Effector CD4-positive, alpha-beta T cell (primary cell): Measurements from ENCODE around the gene D2HGDH.
"Not testable (repeated sequence)": the region's sequence is repeated elsewhere in the genome, so short reads cannot be mapped to it uniquely, and the experiment has no call there.

Source experiments
- DNase-seq: peaks from one replicate; pipeline ENCODE4 v3.0.0-alpha.2; 2020

D2HGDH gene

DNA sequence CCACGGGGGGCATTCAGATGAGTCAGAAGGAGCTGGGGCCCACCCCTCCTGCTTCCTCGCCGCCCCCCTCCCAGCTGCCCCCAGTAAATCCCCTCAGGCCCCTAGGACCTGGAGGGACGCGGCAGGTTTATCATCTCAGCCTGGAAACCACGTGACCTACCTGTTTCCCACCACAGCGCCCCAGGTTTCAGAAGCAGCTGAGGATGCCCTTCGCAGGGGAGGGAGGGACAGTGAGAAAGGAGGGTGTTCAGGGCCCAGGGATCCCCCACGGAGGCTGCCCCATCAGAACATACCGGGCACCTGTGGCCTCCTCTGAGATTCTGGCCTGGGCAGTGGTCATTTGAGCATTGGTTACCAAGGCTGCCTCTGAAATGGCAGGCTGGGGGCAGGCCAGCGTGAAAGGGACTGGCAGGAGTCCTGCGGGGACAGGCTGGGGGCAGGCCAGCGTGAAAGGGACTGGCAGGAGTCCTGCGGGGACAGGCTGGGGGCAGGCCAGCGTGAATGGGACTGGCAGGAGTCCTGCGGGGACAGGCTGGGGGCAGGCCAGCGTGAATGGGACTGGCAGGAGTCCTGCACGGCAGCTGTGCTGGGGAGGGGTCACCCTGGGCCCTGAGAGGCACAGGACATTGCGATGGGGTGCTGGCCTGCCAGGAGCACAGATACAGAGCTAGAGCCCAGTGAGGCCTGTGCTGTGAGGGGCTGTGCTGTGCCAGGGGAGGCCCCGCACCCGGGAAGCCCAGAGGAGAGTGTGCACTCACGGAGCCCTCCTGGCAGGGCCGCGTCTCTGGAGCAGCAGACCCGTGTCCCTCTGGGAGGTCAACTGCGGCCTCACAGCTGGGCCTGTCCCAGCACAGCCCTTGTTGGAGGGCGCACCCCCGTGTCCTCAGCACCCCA lies 76.1 kb downstream of the D2HGDH start:
- DNase-seq: no peak

- no peak for DNase-seq
Measured at GRCh38 chr2:241811201-241811951, 76.9 kb downstream of the D2HGDH start.

DNA sequence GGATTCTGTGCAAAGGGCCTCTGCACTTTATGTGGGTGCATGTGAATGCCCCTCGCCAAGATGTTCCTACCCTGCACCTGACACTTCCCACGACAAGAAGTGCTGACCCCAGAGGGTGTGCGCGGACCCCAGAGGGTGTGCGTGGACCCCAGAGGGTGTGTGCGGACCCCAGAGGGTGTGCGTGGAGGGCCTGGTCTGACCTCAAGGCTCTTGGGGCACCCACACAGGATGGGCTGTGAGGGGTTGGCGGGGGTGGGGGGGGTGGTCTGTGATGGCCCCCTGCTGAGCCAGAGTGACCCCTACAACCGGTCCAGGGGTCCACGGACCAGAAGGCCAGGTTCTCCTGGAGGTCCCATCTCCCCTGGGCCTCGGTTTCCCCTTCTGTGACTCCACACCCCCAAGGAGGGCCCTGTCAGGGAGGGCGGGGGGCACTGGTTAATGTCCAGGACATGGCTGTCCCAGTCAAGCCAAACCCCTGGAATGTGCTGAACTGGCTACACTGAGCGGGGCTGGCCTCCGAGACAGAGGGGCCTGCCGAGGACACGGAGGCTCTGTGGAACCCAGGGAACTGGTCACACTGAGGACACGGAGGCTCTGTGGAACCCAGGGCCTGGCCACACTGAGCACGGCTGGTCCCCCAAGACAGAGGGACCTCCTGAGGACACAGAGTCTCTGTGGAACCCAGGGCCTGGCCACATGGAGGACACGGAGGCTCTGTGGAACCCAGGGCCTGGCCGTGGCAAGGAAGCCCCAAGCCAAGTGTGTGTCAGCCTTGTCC lies 77.7 kb downstream of the D2HGDH start:
- DNase-seq: no peak

GRCh38 chr2:241812730-241813643 lies 78.6 kb downstream of the D2HGDH start:
- DNase-seq: no peak

GRCh38 chr2:241813644-241814392 lies 79.4 kb downstream of the D2HGDH start:
- DNase-seq: no peak

DNA sequence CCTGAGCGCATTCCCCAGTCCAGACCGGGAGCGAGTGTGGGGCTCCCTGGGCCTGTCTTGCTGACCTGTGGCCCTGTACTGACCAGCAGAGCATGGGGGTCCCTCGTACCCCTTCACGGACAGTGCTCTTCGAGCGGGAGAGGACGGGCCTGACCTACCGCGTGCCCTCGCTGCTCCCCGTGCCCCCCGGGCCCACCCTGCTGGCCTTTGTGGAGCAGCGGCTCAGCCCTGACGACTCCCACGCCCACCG lies 79.9 kb downstream of the D2HGDH start:
- no peak for DNase-seq

- no peak for DNase-seq
Measured at GRCh38 chr2:241814643-241815476, 80.4 kb downstream of the D2HGDH start.

GRCh38 chr2:241815477-241816430 lies 81.3 kb downstream of the D2HGDH start:
- no peak for DNase-seq

DNA sequence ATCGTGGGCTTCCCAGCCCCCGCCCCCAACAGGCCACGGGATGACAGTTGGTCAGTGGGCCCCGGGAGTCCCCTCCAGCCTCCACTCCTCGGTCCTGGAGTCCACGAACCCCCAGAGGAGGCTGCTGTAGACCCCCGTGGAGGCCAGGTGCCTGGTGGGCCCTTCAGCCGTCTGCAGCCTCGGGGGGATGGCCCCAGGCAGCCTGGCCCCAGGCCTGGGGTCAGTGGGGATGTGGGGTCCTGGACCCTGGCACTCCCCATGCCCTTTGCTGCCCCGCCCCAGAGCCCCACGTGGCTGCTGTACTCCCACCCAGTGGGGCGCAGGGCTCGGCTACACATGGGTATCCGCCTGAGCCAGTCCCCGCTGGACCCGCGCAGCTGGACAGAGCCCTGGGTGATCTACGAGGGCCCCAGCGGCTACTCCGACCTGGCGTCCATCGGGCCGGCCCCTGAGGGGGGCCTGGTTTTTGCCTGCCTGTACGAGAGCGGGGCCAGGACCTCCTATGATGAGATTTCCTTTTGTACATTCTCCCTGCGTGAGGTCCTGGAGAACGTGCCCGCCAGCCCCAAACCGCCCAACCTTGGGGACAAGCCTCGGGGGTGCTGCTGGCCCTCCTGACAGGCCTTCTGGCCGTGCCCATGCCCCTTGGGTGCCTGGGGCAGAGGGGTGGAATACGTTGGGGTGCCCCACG lies 82.1 kb downstream of the D2HGDH start:
- DNase-seq: no peak

DNA sequence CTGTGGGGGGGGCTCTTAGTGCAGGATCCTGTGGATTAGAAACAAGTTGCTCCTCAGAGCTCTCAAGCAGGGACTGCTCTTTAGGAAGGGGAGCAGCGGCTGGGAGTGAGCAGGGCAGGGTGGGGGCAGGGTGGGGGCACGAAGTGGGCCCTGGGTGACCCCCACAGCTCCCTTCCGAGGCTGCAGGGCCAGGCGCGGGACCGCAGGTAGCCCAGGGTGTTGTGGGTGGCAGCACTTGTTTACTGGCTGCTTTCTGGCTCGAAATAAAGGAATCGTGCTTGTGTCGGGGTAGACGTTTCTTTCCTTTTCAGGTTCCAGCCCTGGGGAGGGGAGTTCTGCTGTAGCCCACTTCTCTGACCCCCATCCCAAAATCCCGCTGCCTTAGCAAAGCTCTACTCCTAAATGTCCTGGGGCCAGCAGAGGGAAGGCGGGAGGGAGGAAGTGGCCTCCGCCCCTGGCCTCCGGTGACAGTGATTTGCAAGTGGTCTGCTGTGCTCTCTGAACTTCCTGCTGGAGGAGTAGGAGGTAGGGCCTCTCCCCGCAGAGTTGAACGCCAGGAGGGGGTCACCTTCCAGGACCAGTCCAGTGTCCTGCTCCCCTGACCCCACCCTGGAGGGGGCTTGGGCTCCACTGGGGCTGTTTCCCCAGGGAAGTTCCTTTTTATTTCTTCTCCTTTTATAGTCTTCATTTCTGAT lies 82.8 kb downstream of the D2HGDH start:
- DNase-seq: no peak

DNA sequence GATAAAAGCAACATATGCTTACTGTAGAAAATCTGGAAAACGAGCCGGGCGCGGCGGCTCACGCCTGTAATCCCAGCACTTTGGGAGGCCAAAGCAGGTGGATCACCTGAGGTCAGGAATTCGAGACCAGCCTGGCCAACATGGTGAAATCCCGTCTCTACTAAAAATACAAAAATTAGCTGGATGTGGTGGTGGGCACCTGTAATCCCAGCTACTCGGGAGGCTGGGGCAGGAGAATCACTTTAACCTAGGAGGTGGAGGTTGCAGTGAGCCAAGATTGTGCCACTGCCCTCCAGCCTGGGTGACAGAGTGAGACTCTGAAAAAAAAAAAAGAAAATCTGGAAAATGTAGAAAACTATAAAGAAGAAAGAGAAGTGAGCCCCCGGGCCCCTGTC lies 83.4 kb downstream of the D2HGDH start:
- DNase-seq: not testable (repeated sequence)
